ENCODE results near the gene SH2D5.

- TF ChIP-seq TCF4 (CRISPR knock-in tag; IDR thresholded peaks at IDR 0.05; ENCODE audit: borderline replicate concordance) (no peak), ZNF70 (CRISPR knock-in tag; IDR thresholded peaks at IDR 0.05) (no peak), ESRRG (CRISPR knock-in tag; IDR thresholded peaks at IDR 0.05) (no peak), ARNTL (CRISPR knock-in tag; IDR thresholded peaks at IDR 0.05; ENCODE audit: borderline replicate concordance, low read depth) (no peak), CSRNP3 (CRISPR knock-in tag; IDR thresholded peaks at IDR 0.05) (no peak), CSDC2 (CRISPR knock-in tag; IDR thresholded peaks at IDR 0.05) (no peak), RARB (CRISPR knock-in tag; IDR thresholded peaks at IDR 0.05) (no peak), ZFP30 (CRISPR knock-in tag; IDR thresholded peaks at IDR 0.05) (no peak), TOX (CRISPR knock-in tag; IDR thresholded peaks at IDR 0.05; ENCODE audit: borderline replicate concordance) (no peak), PPARA (CRISPR knock-in tag; IDR thresholded peaks at IDR 0.05; ENCODE audit: borderline replicate concordance) (no peak)
- TF ChIP-seq, protein P1, sequence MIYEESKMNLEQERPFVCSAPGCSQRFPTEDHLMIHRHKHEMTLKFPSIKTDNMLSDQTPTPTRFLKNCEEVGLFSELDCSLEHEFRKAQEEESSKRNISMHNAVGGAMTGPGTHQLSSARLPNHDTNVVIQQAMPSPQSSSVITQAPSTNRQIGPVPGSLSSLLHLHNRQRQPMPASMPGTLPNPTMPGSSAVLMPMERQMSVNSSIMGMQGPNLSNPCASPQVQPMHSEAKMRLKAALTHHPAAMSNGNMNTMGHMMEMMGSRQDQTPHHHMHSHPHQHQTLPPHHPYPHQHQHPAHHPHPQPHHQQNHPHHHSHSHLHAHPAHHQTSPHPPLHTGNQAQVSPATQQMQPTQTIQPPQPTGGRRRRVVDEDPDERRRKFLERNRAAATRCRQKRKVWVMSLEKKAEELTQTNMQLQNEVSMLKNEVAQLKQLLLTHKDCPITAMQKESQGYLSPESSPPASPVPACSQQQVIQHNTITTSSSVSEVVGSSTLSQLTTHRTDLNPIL (CRISPR knock-in tag; IDR thresholded peaks at IDR 0.05; ENCODE audit: low read depth) = no peak
These were observed 21.0 kb downstream of the SH2D5 start for GRCh38 chr1:20711285-20712214.
